Kidney epithelial cell (primary cell): ENCODE measurements around the gene UTP25. TPM values are rescaled to one million over a fixed set of nuclear protein-coding genes. Genes with fewer than 3 reads are reported as not detected.

Experiments
- DNase-seq: peaks from one replicate; pipeline ENCODE4 v3.0.0-alpha.2; 2010; ENCODE audit warnings: low read depth
- H3K27me3 ChIP-seq: 2 replicates; pipeline ENCODE4 v1.6.0; 2011; ENCODE audit warnings: low read length; ENCODE audit not compliant: control insufficient read depth, insufficient read depth
- H3K36me3 ChIP-seq: 2 replicates; pipeline ENCODE4 v1.5.1; 2011; ENCODE audit warnings: low read length; ENCODE audit not compliant: control insufficient read depth, insufficient read depth
- H3K4me3 ChIP-seq: 2 replicates; pipeline ENCODE4 v1.5.1; 2011; ENCODE audit warnings: low read depth, mild to moderate bottlenecking, control low read depth, low read length
- total RNA-seq: library from RNA; depleted of rRNA; stranded (reverse); fragments of >200 nt; gene quantifications from 2 replicates; pipeline ENCODE4 v1.2.3, GENCODE V29; 2015
- TF ChIP-seq, protein P1 (sequence below): IDR thresholded peaks from 2 replicates; pipeline ENCODE4 v1.5.1; 2011; ENCODE audit warnings: mild to moderate bottlenecking, moderate library complexity, low read length, control low read depth, inconsistent platforms; ENCODE audit not compliant: insufficient read depth, poor library complexity, severe bottlenecking

UTP25 gene
- total RNA-seq, 1 donor from 2014 or later, result 14.6 TPM

DNA sequence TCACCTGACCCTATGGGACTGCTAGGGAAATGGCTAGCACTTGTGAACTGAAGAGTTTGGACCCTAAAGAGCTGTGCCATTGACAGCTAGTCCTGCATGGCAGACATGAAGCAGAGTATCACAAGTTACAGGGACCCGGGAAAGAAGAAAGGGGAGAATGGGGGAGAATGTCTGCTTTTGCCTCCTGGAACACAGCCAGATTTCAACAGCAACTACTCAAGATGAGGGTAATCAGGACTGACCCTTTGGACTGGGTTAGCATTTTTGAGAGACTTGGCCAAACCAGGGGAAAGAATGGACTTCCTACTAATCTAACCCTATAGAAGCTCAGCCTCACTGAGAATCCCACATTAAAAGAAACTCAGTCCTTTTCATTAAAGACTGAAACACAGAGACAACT is 8.7 kb upstream of the UTP25 start:
- DNase-seq, result no peak
- Histone ChIP-seq H3K27me3 (no peaks in the 10 kb centered on the region), H3K36me3 (no peaks in the 10 kb centered on the region), H3K4me3 (no peak overlapping the region)
- TF ChIP-seq, protein P1, sequence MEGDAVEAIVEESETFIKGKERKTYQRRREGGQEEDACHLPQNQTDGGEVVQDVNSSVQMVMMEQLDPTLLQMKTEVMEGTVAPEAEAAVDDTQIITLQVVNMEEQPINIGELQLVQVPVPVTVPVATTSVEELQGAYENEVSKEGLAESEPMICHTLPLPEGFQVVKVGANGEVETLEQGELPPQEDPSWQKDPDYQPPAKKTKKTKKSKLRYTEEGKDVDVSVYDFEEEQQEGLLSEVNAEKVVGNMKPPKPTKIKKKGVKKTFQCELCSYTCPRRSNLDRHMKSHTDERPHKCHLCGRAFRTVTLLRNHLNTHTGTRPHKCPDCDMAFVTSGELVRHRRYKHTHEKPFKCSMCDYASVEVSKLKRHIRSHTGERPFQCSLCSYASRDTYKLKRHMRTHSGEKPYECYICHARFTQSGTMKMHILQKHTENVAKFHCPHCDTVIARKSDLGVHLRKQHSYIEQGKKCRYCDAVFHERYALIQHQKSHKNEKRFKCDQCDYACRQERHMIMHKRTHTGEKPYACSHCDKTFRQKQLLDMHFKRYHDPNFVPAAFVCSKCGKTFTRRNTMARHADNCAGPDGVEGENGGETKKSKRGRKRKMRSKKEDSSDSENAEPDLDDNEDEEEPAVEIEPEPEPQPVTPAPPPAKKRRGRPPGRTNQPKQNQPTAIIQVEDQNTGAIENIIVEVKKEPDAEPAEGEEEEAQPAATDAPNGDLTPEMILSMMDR, result no peak

DNA sequence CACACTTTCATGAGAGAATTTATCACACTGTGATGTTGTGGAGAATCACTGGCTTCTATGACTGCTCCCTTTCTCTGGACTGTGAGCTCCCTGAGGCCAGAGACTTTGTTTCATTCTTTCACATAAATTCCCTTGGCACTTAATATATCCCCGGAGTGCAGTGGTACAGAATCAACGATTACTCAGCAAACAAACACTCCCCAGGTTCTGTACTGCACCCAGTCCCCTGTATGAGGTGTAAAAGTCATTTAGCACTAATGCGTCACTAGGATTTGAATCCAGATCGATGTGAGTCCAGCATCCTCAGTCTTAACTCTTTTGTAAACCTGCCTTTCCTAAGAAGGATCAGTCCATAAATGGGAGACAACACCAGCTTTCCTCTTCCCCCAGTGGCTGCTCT is 6.8 kb upstream of the UTP25 start:
- Histone ChIP-seq H3K36me3 (no peaks in the 10 kb centered on the region), H3K27me3 (no peaks in the 10 kb centered on the region), H3K4me3 (no peak overlapping the region)
- TF ChIP-seq, protein P1, result no peak
- DNase-seq, result no peak

DNA sequence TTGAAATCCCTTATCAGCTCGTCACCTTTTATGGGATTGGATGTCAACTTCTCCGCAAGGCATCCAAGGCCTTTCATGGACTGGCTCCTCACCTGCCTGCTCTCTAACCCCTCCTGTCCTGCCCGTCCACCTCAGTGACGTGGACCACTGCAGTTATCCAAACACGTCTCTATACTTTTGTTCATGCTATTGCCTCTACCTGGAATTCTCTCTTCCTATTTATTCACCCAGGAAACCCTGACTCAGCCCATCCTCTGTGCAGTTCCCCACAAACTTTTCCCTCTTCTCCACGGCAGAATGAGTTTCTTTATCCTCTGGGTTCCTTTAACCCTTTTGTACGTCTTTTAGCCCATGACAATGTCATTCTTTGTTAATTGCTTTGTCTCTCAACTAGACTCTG is 5.1 kb upstream of the UTP25 start:
- no peaks in the 10 kb centered on the region for H3K27me3 ChIP-seq
- TF ChIP-seq, protein P1, result no peak
- DNase-seq, result no peak
- H3K36me3 ChIP-seq, result no peaks in the 10 kb centered on the region
- no peak overlapping the region for H3K4me3 ChIP-seq

DNA sequence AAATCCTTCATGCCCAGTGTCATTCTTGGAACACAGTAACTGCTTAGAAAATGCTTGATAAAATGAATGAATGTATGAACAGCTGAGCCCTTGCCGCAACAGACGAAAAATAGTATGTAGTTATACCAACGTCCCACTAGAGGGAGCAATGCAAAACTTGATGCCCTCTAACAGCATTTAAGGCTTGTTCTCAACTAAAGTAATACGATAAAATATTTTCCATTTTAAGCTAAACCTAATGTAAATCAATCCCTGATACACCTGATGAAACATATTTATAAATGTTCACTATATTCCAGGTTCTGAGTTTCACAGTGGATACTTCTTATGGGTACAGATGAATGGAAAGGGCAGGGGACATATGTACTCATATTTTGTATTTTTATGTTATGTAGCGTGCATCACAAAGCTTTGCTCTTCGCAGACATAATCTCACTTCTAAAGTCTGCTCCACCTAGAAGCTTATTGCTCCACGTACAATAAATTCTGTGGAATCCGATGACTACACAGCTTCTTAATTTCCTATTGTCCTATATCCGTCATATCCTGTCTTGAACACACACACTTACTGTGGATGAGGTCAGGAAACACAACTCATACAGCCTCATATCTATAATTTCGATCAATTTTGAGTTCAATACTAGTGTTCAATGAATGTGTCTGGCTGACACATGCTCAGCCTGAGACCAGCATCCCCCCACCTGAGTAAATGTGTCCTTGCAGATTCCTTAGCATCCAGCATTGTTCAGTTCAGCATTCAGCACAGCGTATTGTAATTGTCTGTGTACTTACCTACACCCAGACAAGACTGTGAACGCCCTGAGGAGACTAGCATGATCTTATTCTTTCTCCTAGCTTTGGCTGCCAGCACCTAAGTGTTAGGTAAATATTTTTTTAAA is 4.4 kb upstream of the UTP25 start:
- TF ChIP-seq, protein P1, result peak; percentile 74
- no peaks in the 10 kb centered on the region for H3K27me3 ChIP-seq
- no peak for DNase-seq
- H3K4me3 ChIP-seq, result no peak overlapping the region
- H3K36me3 ChIP-seq, result no peaks in the 10 kb centered on the region

DNA sequence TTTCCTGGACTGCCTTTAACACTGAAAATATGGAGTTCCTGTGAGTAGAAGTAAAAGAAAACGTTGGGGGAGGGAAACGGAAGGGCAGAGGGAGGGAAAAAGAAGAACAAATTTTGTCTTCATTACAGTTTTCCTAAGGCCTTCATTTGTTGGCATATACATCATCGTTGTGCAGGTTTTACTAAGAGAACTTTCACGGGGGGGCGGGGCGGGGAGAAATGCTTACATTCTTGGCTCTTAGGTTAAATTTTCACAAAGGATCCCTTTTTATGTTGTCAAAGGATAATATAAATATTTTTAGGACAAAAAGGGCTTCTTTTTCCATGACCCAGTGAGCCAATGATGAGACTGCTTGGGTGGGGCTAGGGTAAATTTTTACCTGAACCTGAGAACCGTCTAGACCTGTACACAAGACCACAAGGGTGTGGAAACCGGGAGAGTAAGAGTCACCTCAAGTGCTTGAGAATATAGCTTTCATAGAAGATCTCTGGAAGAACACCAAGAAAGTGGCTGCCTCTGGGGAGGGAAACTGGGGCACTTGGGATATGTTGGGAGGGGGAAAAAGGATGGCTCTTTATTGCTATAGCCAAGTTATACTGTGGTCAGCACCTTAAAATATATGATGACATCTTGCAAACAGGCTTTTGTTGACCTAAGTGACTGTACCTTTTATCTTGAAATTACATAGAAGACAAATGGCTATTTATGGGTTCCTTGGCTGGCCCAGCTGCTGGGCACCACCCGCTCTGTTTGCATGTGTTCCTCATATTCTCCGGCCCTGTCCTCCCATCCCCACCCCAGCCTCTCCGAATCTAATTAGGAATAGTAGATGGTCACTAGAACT is 2.0 kb upstream of the UTP25 start:
- H3K27me3 ChIP-seq, result no peaks in the 10 kb centered on the region
- H3K36me3 ChIP-seq, result no peaks in the 10 kb centered on the region
- TF ChIP-seq, protein P1, result no peak
- H3K4me3 ChIP-seq, result no peak overlapping the region
- DNase-seq, result no peak
